HG03097 (cell line): ENCODE data around the gene S100B.

Experiments used
- ATAC-seq: cut with Tn5 transposase; IDR thresholded peaks from one replicate; pipeline ENCODE4 v1.9.1; 2021; ENCODE audit not compliant: unreplicated experiment, low FRiP score

The S100B gene

GRCh38 chr21:46562964-46563607 is 41.8 kb downstream of the S100B start:
- no peak for ATAC-seq

DNA sequence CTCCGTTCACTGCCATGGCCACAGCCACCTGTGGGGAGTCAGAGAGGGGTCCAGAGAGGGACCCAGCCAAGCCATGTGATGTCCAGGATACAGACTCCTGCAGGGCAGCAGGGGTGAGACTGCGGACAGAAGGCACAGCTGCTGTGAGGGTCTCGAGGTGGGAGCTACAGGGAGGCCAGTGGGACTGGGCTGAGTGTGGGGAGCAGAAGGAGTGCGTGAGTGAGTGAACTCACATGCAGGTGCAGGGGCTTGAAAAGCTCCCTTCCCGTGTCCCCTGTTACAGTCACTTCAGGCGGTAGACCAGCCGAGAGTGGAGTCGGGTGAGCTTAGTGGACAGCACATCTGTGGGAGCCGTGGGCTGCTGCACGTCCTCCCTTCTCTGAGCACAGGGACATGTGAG is 42.4 kb downstream of the S100B start:
- no peak for ATAC-seq

GRCh38 chr21:46561445-46562090 is 43.3 kb downstream of the S100B start:
- no peak for ATAC-seq

DNA sequence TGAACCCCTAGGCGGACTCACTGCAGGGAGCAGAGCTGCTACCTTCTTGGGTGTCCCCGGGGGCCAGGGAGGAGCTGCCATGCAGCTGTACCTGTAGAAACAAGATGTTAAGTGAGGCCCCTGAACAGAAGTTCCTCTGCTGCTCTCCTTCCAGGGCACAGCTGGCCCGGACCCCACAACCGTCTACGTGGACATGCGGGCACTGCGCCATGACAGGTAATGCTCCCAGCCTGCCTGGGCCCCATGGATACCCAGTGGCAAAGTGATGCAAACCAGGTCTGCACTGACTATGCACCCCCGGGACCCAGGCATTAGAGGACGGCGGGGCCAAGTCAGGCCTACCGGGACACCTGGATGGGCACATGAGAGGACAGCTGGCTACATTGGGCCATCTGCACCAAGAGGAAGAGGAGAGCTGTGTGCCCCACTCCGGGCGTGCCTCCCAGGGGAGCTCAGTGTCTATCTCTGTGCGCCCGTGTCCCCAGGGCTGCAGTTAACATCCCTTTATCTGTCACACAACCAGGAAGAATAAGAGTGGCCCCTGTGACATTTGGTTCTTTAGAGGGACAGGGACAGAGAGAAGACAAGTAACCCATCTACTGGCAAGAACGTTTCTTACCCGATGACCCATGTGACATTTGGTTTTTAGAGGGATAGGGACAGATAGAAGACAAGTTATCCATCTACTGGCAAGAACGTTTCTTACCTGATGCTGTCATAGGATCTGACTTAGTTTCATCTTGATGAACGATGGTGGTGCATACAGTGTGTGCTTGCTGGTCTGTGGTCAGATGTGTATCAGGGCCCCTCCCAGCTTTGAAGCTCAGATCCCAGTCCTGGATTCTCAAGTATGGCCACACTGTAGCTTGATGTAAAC is 44.1 kb downstream of the S100B start:
- ATAC-seq, result no peak

DNA sequence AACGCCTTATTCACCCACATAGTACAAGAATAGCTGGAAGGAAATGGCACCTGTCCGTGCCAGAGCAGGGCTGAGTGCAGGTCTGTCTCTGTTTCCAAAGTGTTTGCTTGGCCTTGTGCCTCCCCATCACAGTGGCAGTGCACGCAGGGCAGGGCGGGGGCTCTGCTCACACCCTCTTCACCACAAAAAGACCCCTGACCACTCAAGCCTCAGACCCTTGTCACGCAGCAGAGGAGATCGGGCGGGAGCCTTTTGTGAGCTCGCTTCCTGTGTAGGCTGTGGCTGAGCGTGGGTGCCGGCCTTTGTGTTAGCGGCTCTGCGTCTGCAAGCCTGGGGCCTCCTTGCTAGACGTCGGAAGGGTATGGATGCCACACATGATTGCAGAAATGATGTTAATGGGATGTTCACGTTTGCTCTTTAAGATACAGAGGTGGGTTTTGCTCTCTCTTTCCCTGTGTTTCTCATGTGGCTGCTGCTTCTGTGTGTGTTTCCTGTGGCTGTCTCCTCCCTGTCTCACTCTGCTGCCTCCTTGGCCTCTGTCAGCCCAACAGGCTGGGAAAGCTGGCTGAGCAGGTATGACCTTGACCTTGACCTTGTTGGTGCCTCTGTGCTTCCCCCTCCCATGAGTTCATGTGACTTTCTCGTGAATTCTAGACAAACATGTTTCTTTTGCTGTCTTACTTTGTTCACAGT is 45.4 kb downstream of the S100B start:
- no peak for ATAC-seq

- ATAC-seq, result no peak
Measured at GRCh38 chr21:46557919-46558392, 46.9 kb downstream of the S100B start.

- ATAC-seq, result no peak
Measured at GRCh38 chr21:46557469-46557868, 47.4 kb downstream of the S100B start.

GRCh38 chr21:46556802-46557201 is 48.1 kb downstream of the S100B start:
- ATAC-seq, result no peak

GRCh38 chr21:46555678-46556077 is 49.2 kb downstream of the S100B start:
- no peak for ATAC-seq

- no peak for ATAC-seq
Measured at GRCh38 chr21:46555225-46555617, 49.7 kb downstream of the S100B start.

GRCh38 chr21:46554431-46555224 is 50.3 kb downstream of the S100B start:
- ATAC-seq, result no peak

DNA sequence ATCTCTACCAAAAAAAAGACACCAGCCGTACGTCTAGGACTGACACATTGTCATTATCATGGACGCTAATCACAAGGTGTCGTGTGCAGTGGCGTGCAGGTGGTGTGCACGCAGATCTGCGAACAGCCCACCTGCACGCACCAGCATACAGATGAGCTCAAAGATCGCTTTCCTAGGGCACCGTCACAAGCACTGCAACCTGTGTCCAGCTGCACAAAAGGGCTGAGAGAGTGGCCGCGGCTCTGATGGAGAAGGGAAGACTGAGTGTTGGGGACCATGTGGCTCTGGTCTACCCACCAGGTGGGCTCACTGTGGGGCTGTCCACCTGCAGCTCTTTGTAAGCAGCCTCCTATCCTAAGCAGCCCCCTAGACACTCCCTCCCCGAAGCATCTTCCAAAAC is 50.9 kb downstream of the S100B start:
- ATAC-seq, result no peak

GRCh38 chr21:46552865-46553379 is 52.0 kb downstream of the S100B start:
- ATAC-seq, result no peak

- no peak for ATAC-seq
Measured at GRCh38 chr21:46552274-46552673, 52.6 kb downstream of the S100B start.

- no peak for ATAC-seq
Measured at GRCh38 chr21:46551636-46552241, 53.1 kb downstream of the S100B start.

- no peak for ATAC-seq
Measured at GRCh38 chr21:46550116-46550941, 54.6 kb downstream of the S100B start.

GRCh38 chr21:46549650-46550049 is 55.2 kb downstream of the S100B start:
- no peak for ATAC-seq
